Brain microvascular endothelial cell (primary cell): Measurements from ENCODE around the gene LRRK1.
A peak's percentile ranks its signal among the peaks of the same experiment; 100 is the strongest.

ENCODE experiments used
- DNase-seq: peaks from one replicate; pipeline ENCODE4 v3.0.0-alpha.2; 2020
- H3K27ac ChIP-seq: fragments of 250-450 bp; sonication (Bioruptor Pico); 2 replicates; pipeline ENCODE4 v1.5.1; 2020; ENCODE audit warnings: mild to moderate bottlenecking, moderate library complexity
- H3K27me3 ChIP-seq: fragments of 250-450 bp; sonication (Bioruptor Pico); replicated peaks from 2 replicates; pipeline ENCODE4 v1.5.1; 2020; ENCODE audit warnings: mild to moderate bottlenecking
- H3K36me3 ChIP-seq: fragments of 250-450 bp; sonication (Bioruptor Pico); replicated peaks from 2 replicates; pipeline ENCODE4 v1.5.1; 2020; ENCODE audit warnings: mild to moderate bottlenecking
- H3K4me3 ChIP-seq: 2 replicates; pipeline ENCODE4 v1.5.1; 2011; ENCODE audit warnings: low read depth, mild to moderate bottlenecking, control low read depth, low read length, moderate library complexity
- in situ Hi-C: cut with HindIII; loops from 2 replicates; pipeline ENCODE4 v1.10.0; 2017; ENCODE audit warnings: low sequenced_read_pairs, low pct_ligation_motif_present
- TF ChIP-seq, protein P1 (sequence below): IDR thresholded peaks from 2 replicates; pipeline ENCODE4 v1.5.1; 2011; ENCODE audit warnings: low read depth, mild to moderate bottlenecking, moderate library complexity, low read length, control low read depth, inconsistent platforms; ENCODE audit errors: missing control alignments

Gene LRRK1

DNA sequence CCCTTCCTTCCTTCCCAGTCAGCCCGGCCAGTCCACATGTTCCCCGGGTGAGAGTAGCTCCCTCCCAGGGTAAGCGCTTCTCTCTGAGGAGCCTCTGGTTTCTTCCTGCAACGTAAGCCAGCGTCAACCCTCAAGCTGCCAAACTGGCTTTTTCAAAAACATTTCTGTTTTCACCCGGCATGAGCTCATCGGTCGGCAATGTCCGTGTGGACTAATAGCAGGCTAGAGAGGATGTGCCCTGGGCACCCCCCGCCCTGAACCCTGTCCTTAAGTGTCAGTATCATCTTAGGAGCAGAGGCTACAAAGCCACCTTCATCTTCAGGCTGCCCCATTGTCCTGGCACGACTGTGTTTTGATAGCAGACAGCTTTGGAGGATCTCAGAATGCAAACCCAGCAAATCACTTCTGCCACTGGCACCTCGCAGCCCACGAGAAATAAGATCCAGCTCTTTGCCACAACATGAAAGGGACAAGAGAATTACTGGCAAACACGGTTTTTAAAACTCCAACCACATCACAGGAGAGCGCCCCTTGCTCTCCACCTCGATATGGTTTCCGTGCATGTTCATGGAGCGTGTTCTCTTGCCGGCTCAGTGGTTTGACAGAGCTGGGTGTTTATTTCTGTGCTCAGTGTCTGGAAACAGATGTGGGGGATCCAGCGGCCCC is 29.6 kb upstream of the LRRK1 start:
- peak; percentile 80 for DNase-seq
- TF ChIP-seq, protein P1, sequence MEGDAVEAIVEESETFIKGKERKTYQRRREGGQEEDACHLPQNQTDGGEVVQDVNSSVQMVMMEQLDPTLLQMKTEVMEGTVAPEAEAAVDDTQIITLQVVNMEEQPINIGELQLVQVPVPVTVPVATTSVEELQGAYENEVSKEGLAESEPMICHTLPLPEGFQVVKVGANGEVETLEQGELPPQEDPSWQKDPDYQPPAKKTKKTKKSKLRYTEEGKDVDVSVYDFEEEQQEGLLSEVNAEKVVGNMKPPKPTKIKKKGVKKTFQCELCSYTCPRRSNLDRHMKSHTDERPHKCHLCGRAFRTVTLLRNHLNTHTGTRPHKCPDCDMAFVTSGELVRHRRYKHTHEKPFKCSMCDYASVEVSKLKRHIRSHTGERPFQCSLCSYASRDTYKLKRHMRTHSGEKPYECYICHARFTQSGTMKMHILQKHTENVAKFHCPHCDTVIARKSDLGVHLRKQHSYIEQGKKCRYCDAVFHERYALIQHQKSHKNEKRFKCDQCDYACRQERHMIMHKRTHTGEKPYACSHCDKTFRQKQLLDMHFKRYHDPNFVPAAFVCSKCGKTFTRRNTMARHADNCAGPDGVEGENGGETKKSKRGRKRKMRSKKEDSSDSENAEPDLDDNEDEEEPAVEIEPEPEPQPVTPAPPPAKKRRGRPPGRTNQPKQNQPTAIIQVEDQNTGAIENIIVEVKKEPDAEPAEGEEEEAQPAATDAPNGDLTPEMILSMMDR, result no peak
- in situ Hi-C loops, result no loop called here
- Histone ChIP-seq H3K36me3 (no peaks in the 10 kb centered on the region), H3K27me3 (no peaks in the 10 kb centered on the region), H3K27ac (no peak overlapping the region), H3K4me3 (peak overlapping the region; percentile 17)

DNA sequence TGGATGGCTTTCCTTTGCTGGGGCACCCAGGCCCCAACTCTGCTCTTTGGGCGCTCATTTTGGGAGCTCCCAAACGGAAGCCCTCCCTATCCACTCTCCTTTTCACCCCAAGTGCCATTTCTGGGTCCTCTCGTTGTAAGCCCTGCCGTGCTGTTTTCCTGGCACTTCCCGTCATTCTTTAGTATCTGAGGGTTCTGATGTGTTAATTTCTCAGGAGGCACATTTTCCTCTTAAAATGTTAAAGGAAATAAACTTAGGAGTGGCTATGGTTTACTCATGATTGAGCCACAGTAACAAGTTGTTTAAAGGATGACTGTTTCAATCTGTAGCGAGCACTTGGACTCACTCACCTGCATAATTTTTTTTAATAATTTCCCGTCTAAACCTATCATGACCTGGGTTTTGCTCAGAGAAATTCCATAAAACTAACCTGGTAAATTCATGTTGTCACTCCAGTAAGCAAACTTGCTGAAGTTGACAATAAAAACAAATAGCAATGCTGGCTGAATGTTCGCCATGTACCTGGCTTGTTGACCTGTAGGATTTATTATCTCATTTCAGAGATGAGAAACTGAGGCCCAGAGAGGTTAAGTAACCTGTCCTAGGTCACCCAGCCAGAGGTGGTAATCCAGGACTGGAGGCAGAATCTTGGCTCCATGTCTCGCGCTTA is 29.0 kb upstream of the LRRK1 start:
- in situ Hi-C loops, result no loop called here
- TF ChIP-seq, protein P1, result no peak
- H3K27ac ChIP-seq, result no peak overlapping the region
- no peaks in the 10 kb centered on the region for H3K36me3 ChIP-seq
- DNase-seq, result no peak
- no peak overlapping the region for H3K4me3 ChIP-seq
- H3K27me3 ChIP-seq, result no peaks in the 10 kb centered on the region

DNA sequence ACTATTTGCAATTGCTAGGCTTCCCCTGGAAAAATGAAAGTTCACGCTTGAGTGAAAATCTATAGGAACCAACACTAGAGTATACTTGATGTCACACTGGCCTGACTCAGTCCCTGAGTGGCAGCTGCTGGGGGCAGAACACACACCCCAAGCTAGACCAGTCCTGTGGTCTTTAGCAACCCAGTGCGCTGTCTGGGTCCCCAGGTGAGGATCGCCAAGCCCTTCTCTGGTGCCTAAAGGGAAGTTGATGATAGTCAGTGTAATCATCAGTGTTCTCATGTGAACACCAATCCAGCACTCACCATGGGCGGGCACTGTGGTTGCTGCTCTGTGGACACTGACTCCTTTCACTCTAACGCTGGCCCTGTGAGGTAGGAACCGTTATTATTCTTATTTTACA is 28.3 kb upstream of the LRRK1 start:
- Histone ChIP-seq H3K4me3 (no peak overlapping the region), H3K27ac (no peak overlapping the region), H3K27me3 (no peaks in the 10 kb centered on the region), H3K36me3 (no peaks in the 10 kb centered on the region)
- in situ Hi-C loops, result no loop called here
- TF ChIP-seq, protein P1, result no peak
- DNase-seq, result no peak

DNA sequence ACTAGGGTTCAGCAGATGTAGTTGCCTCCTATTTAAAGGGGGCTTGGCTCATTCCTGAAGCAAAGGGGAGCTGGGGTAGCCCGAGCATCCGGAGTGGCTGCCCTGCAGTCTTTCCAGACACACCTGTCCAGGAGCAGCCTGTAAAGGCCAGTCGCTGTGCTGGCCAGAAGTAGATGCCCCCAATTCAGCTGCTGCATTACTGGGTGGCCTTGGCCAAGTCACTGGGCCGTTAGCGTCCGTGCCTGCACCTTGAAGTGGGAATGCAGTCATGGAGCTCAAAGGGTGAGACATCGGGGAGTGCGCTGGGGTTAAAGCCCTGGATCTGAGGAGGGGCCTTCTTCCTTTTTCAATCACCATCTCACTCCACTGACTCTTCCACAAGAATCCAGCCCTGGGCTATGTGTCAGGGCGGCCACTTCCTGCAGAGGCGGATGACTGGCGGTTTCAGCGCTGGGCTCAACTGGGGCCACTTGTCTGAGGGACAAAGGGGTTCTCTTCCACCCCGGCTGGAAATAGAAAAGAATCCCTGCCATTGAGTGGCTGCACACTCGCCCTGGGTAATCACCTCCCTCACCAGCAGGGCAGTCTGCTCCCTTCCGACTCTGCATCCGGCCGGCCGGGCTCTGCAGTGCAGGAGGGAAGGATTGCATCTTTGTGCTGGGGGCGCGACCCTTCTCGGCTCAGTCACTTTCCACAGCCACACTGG is 27.7 kb upstream of the LRRK1 start:
- Histone ChIP-seq H3K27me3 (no peaks in the 10 kb centered on the region), H3K27ac (no peak overlapping the region), H3K36me3 (no peaks in the 10 kb centered on the region), H3K4me3 (no peak overlapping the region)
- peak; percentile 11 for DNase-seq
- in situ Hi-C loops, result no loop called here
- TF ChIP-seq, protein P1, result peak; percentile 49

DNA sequence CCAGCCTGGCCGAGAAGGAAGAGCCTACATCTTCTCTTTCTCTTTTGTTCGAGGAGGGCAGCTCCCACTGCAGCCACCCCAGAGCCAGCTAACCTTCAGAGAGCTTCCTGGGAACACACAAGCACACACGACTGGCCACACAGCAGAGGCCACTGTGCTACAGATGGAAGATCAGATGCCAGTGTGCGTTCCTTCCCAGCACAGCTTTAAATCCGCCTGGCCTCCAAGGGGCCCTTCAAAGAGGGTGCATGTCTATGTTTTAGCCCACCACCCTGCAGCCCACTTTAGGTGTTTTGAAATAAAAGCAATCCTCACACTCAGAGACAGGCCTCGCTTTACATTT is 27.2 kb upstream of the LRRK1 start:
- no peaks in the 10 kb centered on the region for H3K27me3 ChIP-seq
- TF ChIP-seq, protein P1, result no peak
- H3K4me3 ChIP-seq, result no peak overlapping the region
- in situ Hi-C loops, result no loop called here
- DNase-seq, result no peak
- no peak overlapping the region for H3K27ac ChIP-seq
- no peaks in the 10 kb centered on the region for H3K36me3 ChIP-seq
